Brain microvascular endothelial cell (primary cell): ENCODE results near the gene GAP43.

ENCODE experiments used
- DNase-seq: peaks from one replicate; pipeline ENCODE4 v3.0.0-alpha.2; 2020
- H3K27ac ChIP-seq: fragments of 250-450 bp; sonication (Bioruptor Pico); 2 replicates; pipeline ENCODE4 v1.5.1; 2020; ENCODE audit warnings: mild to moderate bottlenecking, moderate library complexity
- H3K27me3 ChIP-seq: fragments of 250-450 bp; sonication (Bioruptor Pico); replicated peaks from 2 replicates; pipeline ENCODE4 v1.5.1; 2020; ENCODE audit warnings: mild to moderate bottlenecking
- H3K36me3 ChIP-seq: fragments of 250-450 bp; sonication (Bioruptor Pico); replicated peaks from 2 replicates; pipeline ENCODE4 v1.5.1; 2020; ENCODE audit warnings: mild to moderate bottlenecking
- H3K4me3 ChIP-seq: 2 replicates; pipeline ENCODE4 v1.5.1; 2011; ENCODE audit warnings: low read depth, mild to moderate bottlenecking, control low read depth, low read length, moderate library complexity
- in situ Hi-C: cut with HindIII; loops from 2 replicates; pipeline ENCODE4 v1.10.0; 2017; ENCODE audit warnings: low sequenced_read_pairs, low pct_ligation_motif_present
- TF ChIP-seq, protein P1 (sequence below): IDR thresholded peaks from 2 replicates; pipeline ENCODE4 v1.5.1; 2011; ENCODE audit warnings: low read depth, mild to moderate bottlenecking, moderate library complexity, low read length, control low read depth, inconsistent platforms; ENCODE audit errors: missing control alignments

The GAP43 gene

DNA sequence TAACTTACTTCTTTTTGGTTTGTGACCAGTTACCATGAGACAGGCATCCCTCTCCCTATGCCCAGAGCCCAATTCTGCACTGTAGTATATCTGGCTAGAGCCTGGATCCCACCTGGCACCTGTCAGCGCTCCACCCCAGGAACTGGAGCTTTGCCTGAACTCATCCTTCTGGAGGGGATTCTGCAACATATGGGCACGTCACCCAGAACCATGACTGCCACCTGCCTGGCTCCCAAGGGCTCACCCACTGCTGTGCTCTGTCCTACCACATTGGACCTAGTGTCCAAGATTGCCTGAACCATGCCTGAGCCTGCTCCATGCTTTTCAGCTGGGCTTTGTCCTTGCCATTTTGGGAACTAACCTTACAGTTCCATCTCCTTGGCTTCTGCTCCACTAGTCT, 21.1 kb upstream of the GAP43 start:
- DNase-seq, result no peak
- Histone ChIP-seq H3K36me3 (no peaks in the 10 kb centered on the region), H3K4me3 (no peak overlapping the region), H3K27ac (no peak overlapping the region), H3K27me3 (no peaks in the 10 kb centered on the region)
- TF ChIP-seq, protein P1, sequence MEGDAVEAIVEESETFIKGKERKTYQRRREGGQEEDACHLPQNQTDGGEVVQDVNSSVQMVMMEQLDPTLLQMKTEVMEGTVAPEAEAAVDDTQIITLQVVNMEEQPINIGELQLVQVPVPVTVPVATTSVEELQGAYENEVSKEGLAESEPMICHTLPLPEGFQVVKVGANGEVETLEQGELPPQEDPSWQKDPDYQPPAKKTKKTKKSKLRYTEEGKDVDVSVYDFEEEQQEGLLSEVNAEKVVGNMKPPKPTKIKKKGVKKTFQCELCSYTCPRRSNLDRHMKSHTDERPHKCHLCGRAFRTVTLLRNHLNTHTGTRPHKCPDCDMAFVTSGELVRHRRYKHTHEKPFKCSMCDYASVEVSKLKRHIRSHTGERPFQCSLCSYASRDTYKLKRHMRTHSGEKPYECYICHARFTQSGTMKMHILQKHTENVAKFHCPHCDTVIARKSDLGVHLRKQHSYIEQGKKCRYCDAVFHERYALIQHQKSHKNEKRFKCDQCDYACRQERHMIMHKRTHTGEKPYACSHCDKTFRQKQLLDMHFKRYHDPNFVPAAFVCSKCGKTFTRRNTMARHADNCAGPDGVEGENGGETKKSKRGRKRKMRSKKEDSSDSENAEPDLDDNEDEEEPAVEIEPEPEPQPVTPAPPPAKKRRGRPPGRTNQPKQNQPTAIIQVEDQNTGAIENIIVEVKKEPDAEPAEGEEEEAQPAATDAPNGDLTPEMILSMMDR, result no peak
- in situ Hi-C loops, result no loop called here

DNA sequence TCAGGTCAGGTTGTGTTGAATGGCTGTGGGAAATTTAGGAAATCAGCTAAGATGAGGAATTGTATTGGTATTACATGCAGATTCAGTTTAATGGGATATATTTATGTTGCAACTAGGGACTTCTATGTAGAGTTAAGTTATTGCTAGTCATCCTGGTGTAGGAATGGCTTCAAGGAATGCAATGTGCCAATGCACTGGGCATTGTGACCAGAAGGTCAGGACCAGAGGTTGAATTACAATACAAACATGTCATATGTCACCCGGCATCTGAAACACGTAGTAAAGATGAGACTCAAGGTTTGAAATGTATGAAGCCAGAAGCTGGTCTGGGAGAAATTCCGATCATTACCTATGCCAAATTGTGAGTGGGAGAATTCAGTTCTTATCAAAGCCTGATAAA, 11.7 kb upstream of the GAP43 start:
- Histone ChIP-seq H3K4me3 (no peak overlapping the region), H3K27me3 (no peaks in the 10 kb centered on the region), H3K27ac (no peak overlapping the region), H3K36me3 (no peaks in the 10 kb centered on the region)
- in situ Hi-C loops, result no loop called here
- DNase-seq, result no peak
- TF ChIP-seq, protein P1, result no peak

DNA sequence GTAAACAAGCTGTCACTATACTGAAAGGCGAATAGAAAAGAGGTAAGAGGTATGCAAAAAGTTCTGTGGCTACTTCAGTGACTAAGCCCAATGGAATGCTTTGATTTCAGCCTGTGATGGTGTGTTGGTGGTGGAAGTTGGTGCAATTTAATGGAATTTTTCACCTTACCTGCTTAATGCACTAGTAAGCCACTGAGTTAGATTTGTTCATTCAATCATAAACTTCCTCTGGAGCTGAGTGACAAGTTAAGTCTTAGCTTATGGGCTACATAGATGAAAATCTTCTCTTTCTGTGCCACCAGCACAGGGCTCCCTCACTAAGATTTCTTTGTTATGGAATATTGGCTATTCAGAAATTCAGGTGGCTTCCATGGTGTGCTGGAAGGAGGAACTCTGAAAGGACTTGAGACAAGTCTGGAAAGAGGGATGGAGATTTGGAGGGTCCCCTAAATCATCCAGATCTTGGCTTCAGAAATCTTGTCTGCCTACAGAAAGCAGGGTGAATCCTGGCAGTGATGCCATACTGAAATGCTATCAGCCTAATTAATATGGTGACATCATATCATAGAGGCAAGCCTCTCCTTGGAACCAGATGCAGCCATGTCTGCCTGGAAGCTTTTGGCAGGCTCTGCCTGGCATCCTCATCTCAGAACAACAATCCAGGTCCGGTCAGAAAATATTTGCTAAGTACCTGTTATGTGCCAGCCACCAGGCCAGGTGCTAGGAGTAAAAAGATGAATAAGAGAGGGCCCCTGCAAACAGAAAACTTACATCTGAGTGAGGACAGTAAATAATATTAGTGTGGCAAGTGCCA, 8.1 kb upstream of the GAP43 start:
- Histone ChIP-seq H3K36me3 (no peaks in the 10 kb centered on the region), H3K27ac (no peak overlapping the region), H3K27me3 (no peaks in the 10 kb centered on the region), H3K4me3 (no peak overlapping the region)
- TF ChIP-seq, protein P1, result no peak
- in situ Hi-C loops, result no loop called here
- DNase-seq, result peak; percentile 9

DNA sequence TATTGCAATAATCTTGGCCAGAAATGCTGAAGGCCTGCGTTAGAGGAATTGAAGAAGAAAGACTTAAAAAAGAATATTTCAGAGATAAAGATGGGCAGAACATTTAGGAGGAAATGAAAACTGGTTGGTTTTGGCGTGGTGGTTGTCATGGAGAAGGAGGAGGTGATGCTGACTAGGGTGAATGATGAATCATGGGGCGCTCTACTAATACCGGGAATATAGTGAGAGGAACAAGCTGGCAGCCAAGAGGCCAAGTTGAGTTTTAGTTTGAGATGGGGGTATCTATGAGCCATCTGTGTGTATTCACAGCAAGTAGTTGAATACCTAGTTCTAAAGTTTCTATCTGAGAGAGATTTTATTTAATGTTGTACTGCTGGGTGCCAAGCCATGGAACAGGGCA, 6.8 kb upstream of the GAP43 start:
- Histone ChIP-seq H3K4me3 (no peak overlapping the region), H3K27ac (no peak overlapping the region), H3K36me3 (no peaks in the 10 kb centered on the region), H3K27me3 (no peaks in the 10 kb centered on the region)
- TF ChIP-seq, protein P1, result no peak
- DNase-seq, result no peak
- in situ Hi-C loops, result no loop called here

DNA sequence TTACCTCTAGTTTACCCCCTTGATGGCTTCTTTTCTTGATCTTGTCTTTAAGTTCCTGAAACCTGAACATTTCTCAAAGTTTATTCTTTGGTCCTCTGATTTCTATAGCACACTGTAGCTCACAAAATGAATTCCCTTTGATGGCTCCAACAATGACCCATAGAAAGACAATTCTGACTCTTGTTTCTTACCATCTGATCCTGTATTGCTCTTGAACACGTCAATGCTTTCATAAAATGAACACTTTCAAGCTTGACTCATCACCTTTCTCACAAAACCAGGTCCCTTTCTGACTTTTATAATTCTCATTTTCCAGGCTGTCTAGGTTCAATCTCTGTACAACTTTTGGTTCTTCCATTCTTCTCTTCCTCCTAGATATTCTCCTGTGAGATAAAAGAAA, 5.7 kb upstream of the GAP43 start:
- no peak for DNase-seq
- no peaks in the 10 kb centered on the region for H3K36me3 ChIP-seq
- H3K27me3 ChIP-seq, result no peaks in the 10 kb centered on the region
- no peak overlapping the region for H3K4me3 ChIP-seq
- H3K27ac ChIP-seq, result no peak overlapping the region
- in situ Hi-C loops, result no loop called here
- TF ChIP-seq, protein P1, result no peak

DNA sequence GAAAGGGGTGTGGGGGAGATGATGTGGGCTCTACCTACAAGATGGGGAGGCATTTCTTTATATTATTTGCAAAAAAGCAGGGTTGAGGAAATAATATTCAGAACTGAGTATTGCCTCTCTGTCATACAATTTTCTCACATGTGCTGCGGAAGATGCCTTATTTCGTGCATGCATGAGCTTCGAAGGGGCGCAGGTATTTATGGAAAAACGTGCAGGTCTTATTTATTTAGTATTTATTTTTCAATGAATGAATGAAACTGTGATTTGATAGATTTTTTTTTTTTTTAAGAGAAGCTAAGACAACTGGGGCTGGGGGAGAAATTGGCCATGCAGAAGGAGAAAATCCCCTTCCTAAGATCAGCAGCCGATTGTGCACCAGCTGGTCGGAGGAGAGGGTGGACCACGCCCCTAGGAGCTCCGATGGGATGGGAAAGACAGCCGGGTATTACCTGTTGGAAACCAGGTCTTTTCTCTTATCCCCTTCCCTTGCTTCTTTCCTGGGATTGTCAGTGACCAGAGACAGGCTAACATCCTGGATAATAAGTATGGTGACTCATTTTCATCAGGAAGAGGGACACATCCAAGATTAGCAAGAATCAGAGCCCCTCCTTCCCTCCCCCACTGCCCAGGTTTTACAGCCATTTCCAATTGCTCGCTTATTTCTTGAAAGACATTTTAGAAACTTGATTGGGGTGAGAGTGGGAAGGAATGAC, 875 bp downstream of the GAP43 start:
- in situ Hi-C loops, result no loop called here
- Histone ChIP-seq H3K36me3 (no peaks in the 10 kb centered on the region), H3K27me3 (no peaks in the 10 kb centered on the region), H3K4me3 (peak overlapping the region; percentile 56), H3K27ac (no peak overlapping the region)
- no peak for DNase-seq
- TF ChIP-seq, protein P1, result no peak
